NCI-H2227 (cell line): Measurements from ENCODE around the gene SLIT3.

Experiments used
- DNase-seq: peaks from one replicate; lab custom pipeline; 2025; ENCODE audit not compliant: unreplicated experiment; lab: John Stamatoyannopoulos, UW

SLIT3 gene

GRCh38 chr5:169009123-169009522 lies 291.8 kb downstream of the SLIT3 start:
- no peak for DNase-seq

GRCh38 chr5:169006842-169007790 lies 293.8 kb downstream of the SLIT3 start:
- DNase-seq = no peak

DNA sequence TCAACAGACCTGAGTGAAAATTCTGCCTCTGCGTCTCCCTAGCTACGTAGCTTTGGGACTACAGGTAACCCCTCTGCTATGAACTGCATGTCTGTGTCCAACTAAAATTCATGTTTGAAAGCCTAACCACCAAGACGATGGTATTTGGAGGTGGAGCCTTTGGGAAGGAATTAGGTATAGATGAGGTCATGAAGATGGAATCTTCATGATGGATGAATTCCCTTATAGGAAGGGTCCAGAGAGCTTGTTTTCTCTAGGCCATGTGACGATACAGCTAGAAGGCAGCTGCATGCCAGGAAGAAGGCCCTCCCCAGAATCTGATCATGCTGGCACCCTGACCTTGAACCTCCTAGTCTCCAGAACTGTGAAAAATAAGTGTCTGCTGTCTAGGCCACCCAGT lies 296.4 kb downstream of the SLIT3 start:
- DNase-seq = no peak

DNA sequence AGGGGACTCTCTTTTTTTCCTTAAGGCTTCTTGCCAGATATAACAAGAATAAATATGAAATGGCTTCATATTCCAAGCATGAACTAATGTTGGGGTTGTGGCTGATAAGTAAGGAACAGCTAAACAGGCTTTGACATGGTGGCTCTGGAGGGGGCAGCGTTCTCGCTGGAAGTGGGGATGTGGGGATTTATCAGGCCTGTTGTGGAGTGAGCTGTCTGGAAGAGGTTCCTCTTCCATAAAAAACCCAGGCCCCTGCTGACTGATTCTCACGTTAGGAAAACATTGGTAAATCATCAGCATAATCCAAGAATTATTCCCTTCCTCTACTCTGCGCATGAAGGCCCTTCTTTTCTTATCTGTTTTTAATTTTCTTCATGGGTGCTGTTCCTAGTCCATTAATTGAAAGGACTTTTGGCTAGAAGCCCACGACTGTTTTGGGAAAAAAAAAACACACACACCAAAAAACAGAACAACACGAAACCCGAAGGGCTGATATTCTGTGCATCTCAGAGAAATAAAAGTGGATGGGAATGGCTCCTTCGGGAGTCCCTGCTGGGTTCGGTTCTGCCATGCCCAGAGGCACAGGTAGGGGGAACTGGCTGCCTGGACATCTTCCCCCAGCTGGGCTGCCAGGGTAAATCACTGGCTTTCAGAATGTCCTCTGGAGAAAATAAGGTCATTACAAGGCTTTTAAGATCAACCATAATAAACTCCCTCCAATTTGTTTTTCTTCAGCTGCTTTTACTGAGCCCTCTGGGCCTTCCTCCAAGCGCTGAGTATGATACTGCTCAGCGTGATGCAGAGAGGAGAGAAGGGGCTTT lies 297.0 kb downstream of the SLIT3 start:
- no peak for DNase-seq

GRCh38 chr5:169002953-169003555 lies 297.9 kb downstream of the SLIT3 start:
- DNase-seq = no peak

DNA sequence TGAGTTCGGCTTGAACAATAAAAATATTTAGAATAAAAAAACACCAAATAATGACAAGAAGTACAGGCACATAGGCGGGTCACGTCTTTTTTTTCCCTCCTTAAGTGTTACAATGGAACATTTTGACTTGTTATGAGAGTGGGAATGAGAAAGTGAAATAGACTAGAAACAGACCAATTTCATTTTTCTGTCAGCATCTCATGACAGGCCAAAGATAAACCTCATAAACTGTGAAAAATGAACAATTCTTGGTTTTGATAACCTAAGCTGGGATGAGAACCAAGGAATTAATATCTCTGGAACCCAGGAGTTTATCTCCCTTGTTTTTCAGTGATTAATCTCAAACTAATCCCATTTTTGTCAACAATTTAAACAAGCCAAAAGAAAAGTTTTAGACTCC lies 299.5 kb downstream of the SLIT3 start:
- DNase-seq = no peak

- no peak for DNase-seq
Observed at GRCh38 chr5:168995024-168995423, 305.9 kb downstream of the SLIT3 start.

DNA sequence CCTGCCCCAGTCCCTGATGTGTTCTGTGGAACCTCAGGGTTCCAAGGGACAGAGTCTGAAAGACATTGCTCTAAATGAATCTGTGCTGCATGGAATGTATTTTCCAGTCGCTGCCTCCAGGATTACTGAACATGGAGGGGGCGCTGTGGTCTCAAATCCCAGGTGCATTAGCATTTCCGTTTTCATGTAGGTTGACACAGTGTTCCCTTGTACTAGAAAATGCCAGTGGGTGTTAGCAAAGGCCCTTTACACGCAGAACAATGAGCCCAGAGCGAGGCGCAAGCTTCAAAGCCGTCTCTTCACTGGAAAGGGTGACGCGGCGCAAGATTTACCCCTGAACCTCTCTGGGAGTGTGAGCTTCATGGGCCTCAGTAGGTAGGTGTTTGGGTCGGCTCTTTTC lies 308.3 kb downstream of the SLIT3 start:
- peak; percentile 3 for DNase-seq

- DNase-seq = no peak
Observed at GRCh38 chr5:168992016-168992415, 308.9 kb downstream of the SLIT3 start.

DNA sequence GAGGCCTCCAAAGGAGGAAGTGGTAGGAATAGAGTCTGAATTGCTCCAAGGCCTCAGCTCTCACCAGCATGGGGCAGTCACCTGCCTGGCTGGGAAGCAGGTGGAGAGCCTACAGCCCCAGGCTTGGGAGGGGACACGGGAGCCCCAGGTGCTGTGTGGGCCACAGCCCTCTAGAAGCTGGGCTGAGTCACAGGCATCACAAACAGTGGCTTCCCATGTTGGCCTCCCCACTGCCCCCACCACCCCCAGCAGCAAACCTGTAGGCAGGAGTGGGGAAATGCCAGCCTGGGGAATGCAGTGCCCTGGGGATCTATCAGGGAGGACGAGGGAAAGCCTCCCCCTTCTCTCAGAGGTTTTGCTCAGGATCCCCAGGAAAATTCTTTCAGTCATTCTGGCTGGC lies 309.6 kb downstream of the SLIT3 start:
- no peak for DNase-seq

GRCh38 chr5:168990679-168991078 lies 310.3 kb downstream of the SLIT3 start:
- no peak for DNase-seq

GRCh38 chr5:168989731-168990505 lies 311.0 kb downstream of the SLIT3 start:
- no peak for DNase-seq

DNA sequence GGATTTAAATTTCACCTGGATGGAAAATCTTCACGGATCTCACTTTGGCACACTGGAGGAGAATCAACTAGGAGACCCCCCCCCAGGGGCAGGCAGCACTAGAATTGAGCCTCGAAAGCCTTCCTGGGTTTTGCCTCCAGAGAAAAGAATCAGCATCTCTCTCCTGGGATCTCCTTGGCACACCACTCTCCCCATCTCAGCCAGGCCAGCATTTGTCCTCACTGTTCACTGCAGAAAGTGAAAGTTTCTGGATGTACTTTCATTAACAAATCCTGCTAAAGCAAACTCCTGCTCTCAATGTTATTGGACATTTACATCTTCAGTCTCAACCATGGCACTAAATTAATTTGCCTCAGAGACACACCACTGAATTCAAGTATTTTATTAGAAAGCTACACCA lies 312.2 kb downstream of the SLIT3 start:
- DNase-seq = no peak

DNA sequence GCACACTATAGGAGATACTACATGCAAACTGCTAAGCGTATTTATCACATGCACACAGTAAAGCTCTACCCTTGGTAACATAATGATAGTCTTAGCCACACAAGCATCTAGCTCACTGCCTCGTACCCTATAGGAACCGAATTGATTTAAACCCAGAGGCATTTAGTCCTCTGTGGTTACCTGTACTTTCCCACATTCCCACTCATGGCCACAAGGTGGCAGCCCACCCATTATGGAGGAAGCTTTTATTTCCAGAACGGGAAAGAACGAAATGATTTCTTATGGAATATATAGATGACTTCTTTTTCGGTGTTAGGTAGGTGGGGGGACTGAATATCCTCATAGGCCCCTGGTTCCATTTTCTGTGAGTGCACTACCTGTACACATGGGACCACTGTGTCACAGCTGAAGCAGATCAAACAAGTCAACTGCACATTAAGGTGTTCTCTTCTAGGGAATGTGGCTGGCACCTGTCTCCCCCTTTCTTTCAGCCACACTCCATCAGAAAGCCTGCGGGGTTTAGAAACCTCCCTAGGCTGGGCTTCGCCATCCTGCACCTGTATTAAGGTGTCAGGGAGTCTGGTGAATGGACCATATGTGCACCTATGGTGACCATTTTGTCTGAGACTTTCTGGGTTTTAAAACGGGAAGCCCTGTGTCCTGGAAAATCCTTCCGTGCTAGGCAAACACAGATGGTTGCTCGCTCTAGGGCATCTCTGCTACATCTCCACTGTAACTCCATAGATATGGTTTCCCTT lies 313.2 kb downstream of the SLIT3 start:
- peak; percentile 64 for DNase-seq

- no peak for DNase-seq
Observed at GRCh38 chr5:168985454-168985853, 315.5 kb downstream of the SLIT3 start.

GRCh38 chr5:168984135-168984675 lies 316.7 kb downstream of the SLIT3 start:
- DNase-seq = no peak

- no peak for DNase-seq
Observed at GRCh38 chr5:168979135-168979534, 321.8 kb downstream of the SLIT3 start.

- DNase-seq = no peak
Observed at GRCh38 chr5:168978500-168978899, 322.4 kb downstream of the SLIT3 start.

GRCh38 chr5:168978015-168978414 lies 322.9 kb downstream of the SLIT3 start:
- no peak for DNase-seq
